Measurements from ENCODE around the gene MAB21L3. TPM values are rescaled to one million over a fixed set of nuclear protein-coding genes. Genes with fewer than 3 reads are reported as not detected.

The MAB21L3 gene
- total and polyA plus RNA-seq, 4 donors = 0.13 to 0.42 (median 0.26) TPM

- no peak for TF ChIP-seq YY1 (IDR thresholded peaks at IDR 0.05)
- no peak for TF ChIP-seq HNF4A (conservative IDR thresholded peaks at IDR 0.05)
- no peak for TF ChIP-seq GABPA (IDR thresholded peaks at IDR 0.05 in 1 of 2, conservative IDR thresholded peaks at IDR 0.05 in 1 of 2)
- TF ChIP-seq JUND (IDR thresholded peaks at IDR 0.05) = no peak
- TF ChIP-seq ZBTB33 (IDR thresholded peaks at IDR 0.05) = no peak
These were observed 5.2 kb upstream of the MAB21L3 start (continued) for GRCh38 chr1:116105996-116106395.

- peaks cover 0 to 6% (median 4%) of the 10 kb centered on the region in 4 donors for H3K4me1 ChIP-seq (ENCODE audit: control insufficient read depth in 4 of 4, insufficient read depth in 4 of 4, low read length in 3 of 4)
- no peaks in the 10 kb centered on the region for H3K9me3 ChIP-seq (ENCODE audit: control insufficient read depth in 4 of 4, low read length in 3 of 4)
- 95% methylated on average over 4 of the region's 4 CpGs for WGBS
- no peak for DNase-seq (ENCODE audit: low spot score)
- no peaks in the 10 kb centered on the region for H3K27me3 ChIP-seq (ENCODE audit: control insufficient read depth in 4 of 4, insufficient read depth in 4 of 4, low read length in 3 of 4)
- no peak overlapping the region for H3K9ac ChIP-seq (ENCODE audit: low read depth in 1 of 2, low read length in 2 of 2)
- no peak for TF ChIP-seq NR2F2 (IDR thresholded peaks at IDR 0.05)
- no peak for TF ChIP-seq TAF1 (conservative IDR thresholded peaks at IDR 0.05)
- no peak for TF ChIP-seq REST (IDR thresholded peaks at IDR 0.05)
- TF ChIP-seq ATF3 (IDR thresholded peaks at IDR 0.05) = no peak
- no peak for TF ChIP-seq GABPA (IDR thresholded peaks at IDR 0.05 in 1 of 2, conservative IDR thresholded peaks at IDR 0.05 in 1 of 2)
- TF ChIP-seq FOXA1 (IDR thresholded peaks at IDR 0.05) = no peak
- no peak for TF ChIP-seq FOXA2 (IDR thresholded peaks at IDR 0.05)
- TF ChIP-seq CTCF (IDR thresholded peaks at IDR 0.05; ENCODE audit: low read depth, low read length, missing input control) = no peak
- H3K36me3 ChIP-seq (ENCODE audit: control insufficient read depth in 4 of 4, insufficient read depth in 3 of 4, low read depth in 1 of 4, low read length in 3 of 4) = no peaks in the 10 kb centered on the region
- H3K27ac ChIP-seq (ENCODE audit: low read depth in 1 of 2, low read length in 2 of 2) = no peak overlapping the region
- H3K4me3 ChIP-seq (ENCODE audit: low read depth in 1 of 3, low read length in 3 of 3) = no peak overlapping the region
These were observed 4.6 kb upstream of the MAB21L3 start for GRCh38 chr1:116106646-116107045.

- H3K4me3 ChIP-seq (ENCODE audit: low read depth in 1 of 3, low read length in 3 of 3) = no peak overlapping the region
- H3K9me3 ChIP-seq (ENCODE audit: control insufficient read depth in 4 of 4, low read length in 3 of 4) = no peaks in the 10 kb centered on the region
- H3K9ac ChIP-seq (ENCODE audit: low read depth in 1 of 2, low read length in 2 of 2) = no peak overlapping the region
- no peaks in the 10 kb centered on the region for H3K36me3 ChIP-seq (ENCODE audit: control insufficient read depth in 4 of 4, insufficient read depth in 3 of 4, low read depth in 1 of 4, low read length in 3 of 4)
- H3K4me1 ChIP-seq (ENCODE audit: control insufficient read depth in 4 of 4, insufficient read depth in 4 of 4, low read length in 3 of 4) = peaks cover 0 to 10% (median 4%) of the 10 kb centered on the region in 4 donors
- no peak for DNase-seq (ENCODE audit: low spot score)
- no peaks in the 10 kb centered on the region for H3K27me3 ChIP-seq (ENCODE audit: control insufficient read depth in 4 of 4, insufficient read depth in 4 of 4, low read length in 3 of 4)
- WGBS = 89% methylated on average over 4 of the region's 4 CpGs
- no peak for TF ChIP-seq ATF3 (IDR thresholded peaks at IDR 0.05)
- TF ChIP-seq TAF1 (conservative IDR thresholded peaks at IDR 0.05) = no peak
- TF ChIP-seq FOXA1 (IDR thresholded peaks at IDR 0.05) = no peak
- TF ChIP-seq HNF4A (conservative IDR thresholded peaks at IDR 0.05) = no peak
- no peak for TF ChIP-seq EGR1 (IDR thresholded peaks at IDR 0.05; ENCODE audit: low read depth in 2 of 2)
- TF ChIP-seq CTCF (IDR thresholded peaks at IDR 0.05; ENCODE audit: low read depth, low read length, missing input control) = no peak
- no peak for TF ChIP-seq YY1 (IDR thresholded peaks at IDR 0.05)
- TF ChIP-seq RAD21 (IDR thresholded peaks at IDR 0.05) = no peak
- TF ChIP-seq RXRA (IDR thresholded peaks at IDR 0.05) = no peak
- TF ChIP-seq FOXA2 (IDR thresholded peaks at IDR 0.05) = no peak
- no peak overlapping the region for H3K27ac ChIP-seq (ENCODE audit: low read depth in 1 of 2, low read length in 2 of 2)
These were observed 3.8 kb upstream of the MAB21L3 start for GRCh38 chr1:116107371-116107770.
